Epithelial cell of esophagus (primary cell): ENCODE results near the gene RRP1.
"Not testable (repeated sequence)": the region's sequence is repeated elsewhere in the genome, so short reads cannot be mapped to it uniquely, and the experiment has no call there.

Source experiments
- DNase-seq: peaks from one replicate; pipeline ENCODE4 v3.0.0; 2010; ENCODE audit warnings: low read depth
- H3K4me3 ChIP-seq: 2 replicates; pipeline ENCODE4 v1.5.1; 2011; ENCODE audit warnings: mild to moderate bottlenecking, low read length, control low read depth
- CTCF ChIP-seq: IDR thresholded peaks from 2 replicates; pipeline ENCODE4 v1.5.1; 2011; ENCODE audit warnings: low read depth, mild to moderate bottlenecking, low read length, control low read depth, inconsistent platforms; ENCODE audit not compliant: insufficient read depth; ENCODE audit errors: missing control alignments

The RRP1 gene

GRCh38 chr21:43818685-43819084, 29.3 kb downstream of the RRP1 start:
- no peak for TF ChIP-seq CTCF
- no peak for DNase-seq
- no peak overlapping the region for H3K4me3 ChIP-seq

- no peak for DNase-seq
- no peak for TF ChIP-seq CTCF
- no peak overlapping the region for H3K4me3 ChIP-seq
Observed at GRCh38 chr21:43819511-43820405, 30.4 kb downstream of the RRP1 start.

GRCh38 chr21:43820466-43820865, 31.1 kb downstream of the RRP1 start:
- no peak for DNase-seq
- TF ChIP-seq CTCF, result no peak
- H3K4me3 ChIP-seq, result no peak overlapping the region

- not testable (repeated sequence) for DNase-seq, H3K4me3 ChIP-seq
Observed at GRCh38 chr21:43822166-43822565, 32.8 kb downstream of the RRP1 start.

GRCh38 chr21:43822741-43823140, 33.4 kb downstream of the RRP1 start:
- H3K4me3 ChIP-seq, result not testable (repeated sequence)

GRCh38 chr21:43824333-43825241, 35.2 kb downstream of the RRP1 start:
- H3K4me3 ChIP-seq, result no peak overlapping the region
- TF ChIP-seq CTCF, result no peak
- DNase-seq, result peak; percentile 54

More at GRCh38 chr21:43822741-43823140, 33.4 kb downstream of the RRP1 start:
- not testable (repeated sequence) for DNase-seq

- H3K4me3 ChIP-seq, result no peak overlapping the region
- no peak for TF ChIP-seq CTCF
- DNase-seq, result no peak
Observed at GRCh38 chr21:43825242-43825935, 36.0 kb downstream of the RRP1 start.
